Loucy (cell line): ENCODE results near the gene NOL8.

Source experiments
- H2AFZ ChIP-seq: fragments of 200-600 bp; sonication (generic); 2 replicates; pipeline ENCODE4 v1.6.0; 2016; ENCODE audit warnings: antibody characterized with exemption, mild to moderate bottlenecking, low read length, moderate library complexity
- H3F3A ChIP-seq: fragments of 200-600 bp; 2 replicates; pipeline ENCODE4 v1.6.0; 2016; ENCODE audit warnings: antibody characterized with exemption, low read depth, mild to moderate bottlenecking
- H3K27me3 ChIP-seq: fragments of 200-600 bp; sonication (generic); 2 replicates; pipeline ENCODE4 v1.6.1; 2014; ENCODE audit warnings: low read length, mild to moderate bottlenecking; ENCODE audit not compliant: insufficient read depth, poor library complexity, severe bottlenecking
- H3K36me3 ChIP-seq: fragments of 200-600 bp; sonication (generic); 2 replicates; pipeline ENCODE4 v1.6.1; 2016; ENCODE audit warnings: low read length; ENCODE audit not compliant: insufficient read depth
- H3K4me1 ChIP-seq: fragments of 200-600 bp; sonication (generic); 2 replicates; pipeline ENCODE4 v1.5.1; 2014; ENCODE audit warnings: low read length, mild to moderate bottlenecking; ENCODE audit not compliant: insufficient read depth, poor library complexity, severe bottlenecking
- H3K4me2 ChIP-seq: fragments of 200-600 bp; sonication (generic); 2 replicates; pipeline ENCODE4 v1.6.0; 2014; ENCODE audit warnings: antibody characterized with exemption, low read length, low read depth, mild to moderate bottlenecking; ENCODE audit not compliant: poor library complexity, severe bottlenecking
- H3K4me3 ChIP-seq: fragments of 200-600 bp; sonication (generic); 2 replicates; pipeline ENCODE4 v1.5.1; 2014; ENCODE audit warnings: low read length, mild to moderate bottlenecking, mixed read lengths; ENCODE audit not compliant: poor library complexity, severe bottlenecking
- H3K79me2 ChIP-seq: fragments of 200-600 bp; sonication (generic); 2 replicates; pipeline ENCODE4 v1.6.1; 2014; ENCODE audit warnings: low read length; ENCODE audit not compliant: insufficient read depth
- H3K9ac ChIP-seq: fragments of 200-600 bp; sonication (generic); 2 replicates; pipeline ENCODE4 v1.6.0; 2014; ENCODE audit warnings: mild to moderate bottlenecking, low read depth, low read length, moderate library complexity; ENCODE audit not compliant: poor library complexity, severe bottlenecking
- H3K9me2 ChIP-seq: fragments of 200-600 bp; sonication (generic); replicated peaks from 2 replicates; pipeline ENCODE4 v1.6.1; 2016; ENCODE audit warnings: low read depth, low read length, mixed read lengths
- H3K9me3 ChIP-seq: fragments of 200-600 bp; sonication (generic); 2 replicates; pipeline ENCODE4 v1.6.1; 2014; ENCODE audit warnings: mild to moderate bottlenecking, antibody characterized with exemption, low read length, low read depth; ENCODE audit not compliant: insufficient read depth
- H4K20me1 ChIP-seq: fragments of 200-600 bp; sonication (generic); 2 replicates; pipeline ENCODE4 v1.6.0; 2014; ENCODE audit warnings: antibody characterized with exemption, low read length, mild to moderate bottlenecking; ENCODE audit not compliant: insufficient read depth, poor library complexity, severe bottlenecking
- EZH2phosphoT487 ChIP-seq: fragments of 200-600 bp; IDR thresholded peaks from 2 replicates; pipeline ENCODE4 v1.6.1; 2018; ENCODE audit warnings: antibody characterized with exemption, mild to moderate bottlenecking, moderate library complexity, borderline replicate concordance
- TF ChIP-seq, protein P1 (sequence below): fragments of 200-600 bp; sonication (generic); conservative IDR thresholded peaks from 2 replicates; pipeline ENCODE4 v1.5.1; 2014; ENCODE audit warnings: mild to moderate bottlenecking, antibody characterized with exemption, low read length

Gene NOL8

DNA sequence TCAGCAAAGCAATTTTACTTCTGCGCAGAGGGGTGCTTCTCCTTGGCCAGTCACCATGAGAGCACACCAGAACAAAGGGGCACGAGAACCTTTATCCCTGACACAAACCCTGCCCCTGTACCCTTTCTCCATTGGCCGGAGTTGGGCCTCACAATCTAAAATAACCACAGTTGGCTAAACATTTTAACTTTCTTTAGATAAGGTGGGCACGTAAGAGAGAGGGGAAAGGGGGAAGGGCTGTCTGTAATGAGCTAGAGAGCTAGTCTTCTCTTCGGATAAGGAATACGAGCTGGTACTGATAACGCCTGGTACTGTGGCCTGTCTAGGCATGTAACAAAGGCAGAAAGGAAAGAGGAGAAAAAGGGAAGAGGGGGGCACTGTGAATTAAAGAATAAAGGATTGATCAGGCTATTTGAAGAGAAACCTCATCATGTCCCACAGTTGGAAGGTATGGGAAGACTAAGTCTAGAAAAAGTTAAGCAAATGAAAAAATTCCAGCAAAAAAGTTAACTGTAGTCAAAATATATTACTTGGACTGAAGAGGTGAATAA is 29.8 kb downstream of the NOL8 start:
- Histone ChIP-seq H3K9me3 (no peaks in the 10 kb centered on the region), H4K20me1 (peaks cover 23% of the 10 kb centered on the region), H2AFZ (no peak overlapping the region), H3K4me2 (peak overlapping the region; percentile 86), H3F3A (peaks cover 7% of the 10 kb centered on the region; the same call in 1 of the 2 replicates), H3K9ac (peak overlapping the region; percentile 95), H3K4me3 (peak overlapping the region; percentile 94), H3K4me1 (peaks cover 41% of the 10 kb centered on the region), H3K9me2 (no peaks in the 10 kb centered on the region), H3K79me2 (peaks cover 45% of the 10 kb centered on the region), H3K36me3 (peaks cover 33% of the 10 kb centered on the region), H3K27me3 (no peaks in the 10 kb centered on the region)
- TF ChIP-seq, protein P1, sequence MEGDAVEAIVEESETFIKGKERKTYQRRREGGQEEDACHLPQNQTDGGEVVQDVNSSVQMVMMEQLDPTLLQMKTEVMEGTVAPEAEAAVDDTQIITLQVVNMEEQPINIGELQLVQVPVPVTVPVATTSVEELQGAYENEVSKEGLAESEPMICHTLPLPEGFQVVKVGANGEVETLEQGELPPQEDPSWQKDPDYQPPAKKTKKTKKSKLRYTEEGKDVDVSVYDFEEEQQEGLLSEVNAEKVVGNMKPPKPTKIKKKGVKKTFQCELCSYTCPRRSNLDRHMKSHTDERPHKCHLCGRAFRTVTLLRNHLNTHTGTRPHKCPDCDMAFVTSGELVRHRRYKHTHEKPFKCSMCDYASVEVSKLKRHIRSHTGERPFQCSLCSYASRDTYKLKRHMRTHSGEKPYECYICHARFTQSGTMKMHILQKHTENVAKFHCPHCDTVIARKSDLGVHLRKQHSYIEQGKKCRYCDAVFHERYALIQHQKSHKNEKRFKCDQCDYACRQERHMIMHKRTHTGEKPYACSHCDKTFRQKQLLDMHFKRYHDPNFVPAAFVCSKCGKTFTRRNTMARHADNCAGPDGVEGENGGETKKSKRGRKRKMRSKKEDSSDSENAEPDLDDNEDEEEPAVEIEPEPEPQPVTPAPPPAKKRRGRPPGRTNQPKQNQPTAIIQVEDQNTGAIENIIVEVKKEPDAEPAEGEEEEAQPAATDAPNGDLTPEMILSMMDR = no peak
- TF ChIP-seq EZH2phosphoT487 = no peak

DNA sequence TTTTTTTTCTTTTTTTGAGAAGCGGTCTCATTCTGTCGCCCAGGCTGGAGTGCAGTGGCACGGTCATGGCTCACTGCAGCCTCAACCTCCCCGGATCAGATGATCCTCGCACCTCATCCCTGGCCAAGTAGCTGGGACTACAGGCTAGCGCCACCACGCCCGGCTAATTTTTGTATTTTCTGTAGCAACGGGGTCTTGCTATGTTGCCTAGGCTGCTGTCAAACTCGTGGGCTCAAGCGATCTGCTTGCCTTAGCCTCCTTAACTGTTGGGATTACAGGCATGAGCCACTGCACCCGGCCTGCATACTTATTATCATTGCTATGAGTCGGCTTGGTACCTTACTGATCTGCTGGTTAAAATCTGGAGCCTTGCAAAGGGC is 30.9 kb downstream of the NOL8 start:
- H3K36me3 ChIP-seq = peaks cover 28% of the 10 kb centered on the region
- TF ChIP-seq, protein P1 = no peak
- no peak for TF ChIP-seq EZH2phosphoT487
- H3K4me2 ChIP-seq = peak overlapping the region; percentile 86
- peak overlapping the region; percentile 95 for H3K9ac ChIP-seq
- H2AFZ ChIP-seq = peak overlapping the region; percentile 91
- peaks cover 7% of the 10 kb centered on the region; the same call in 1 of the 2 replicates for H3F3A ChIP-seq
- H3K4me1 ChIP-seq = peaks cover 45% of the 10 kb centered on the region
- no peaks in the 10 kb centered on the region for H3K9me3 ChIP-seq
- H3K9me2 ChIP-seq = no peaks in the 10 kb centered on the region
- peaks cover 32% of the 10 kb centered on the region for H4K20me1 ChIP-seq
- H3K79me2 ChIP-seq = peaks cover 55% of the 10 kb centered on the region
- peak overlapping the region; percentile 94 for H3K4me3 ChIP-seq
- no peaks in the 10 kb centered on the region for H3K27me3 ChIP-seq

DNA sequence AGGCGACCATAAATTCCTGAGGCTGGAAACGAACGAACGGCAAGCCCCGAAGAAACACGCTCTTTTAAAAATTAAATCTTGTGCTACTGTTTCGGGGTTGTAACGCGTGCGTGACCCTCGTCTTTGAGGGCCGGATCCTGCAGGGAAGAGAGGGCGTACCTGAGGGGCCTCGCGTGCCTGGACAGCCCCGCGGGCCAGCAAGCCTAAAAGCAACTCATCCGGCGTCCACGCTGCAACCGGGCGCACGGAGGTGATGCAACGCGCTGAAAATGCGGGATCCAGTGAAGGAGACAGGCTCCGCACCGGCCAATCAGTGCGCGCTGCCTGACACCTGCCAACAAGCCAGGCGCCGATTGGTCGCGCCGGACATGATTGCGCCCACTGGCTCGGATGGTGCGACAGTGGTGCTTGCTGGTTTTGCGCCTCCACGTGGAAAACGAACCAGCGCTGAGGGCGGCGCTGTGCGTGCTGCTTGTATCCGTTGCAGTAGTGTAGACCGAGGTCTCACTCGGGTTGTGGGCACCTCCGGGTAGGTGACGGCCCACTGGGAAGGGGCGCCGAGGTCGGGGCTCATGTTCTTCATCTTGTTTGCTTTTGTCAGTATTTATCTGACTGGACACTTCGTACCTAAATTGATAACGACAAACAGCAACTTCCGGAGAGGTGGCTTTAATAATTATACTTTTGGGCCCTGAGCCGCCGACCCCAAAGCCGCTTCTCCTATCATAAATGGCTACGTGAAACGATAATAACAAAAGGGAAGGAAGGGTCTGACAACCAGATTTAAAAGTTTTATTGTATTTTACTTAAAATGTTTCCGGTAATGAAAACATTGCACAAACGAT is 31.5 kb downstream of the NOL8 start, which contains the start of gene IARS1:
Gene IARS1 (minus strand): TSS at position 246 of the 845 bp plus-strand sequence. CDS start 4,278 bp downstream, outside the sequence.
- peaks cover 24% of the 10 kb centered on the region for H3K36me3 ChIP-seq
- H3K79me2 ChIP-seq = peaks cover 61% of the 10 kb centered on the region
- peak within 1 kb of the TSS; percentile 92 for H2AFZ ChIP-seq

More for the DNA sequence above, 31.5 kb downstream of the NOL8 start, which contains the start of gene IARS1:
- H3K4me2 ChIP-seq = peak within 1 kb of the TSS; percentile 87
- H3K9me3 ChIP-seq = no peaks in the 10 kb centered on the region
- peak within 1 kb of the TSS; percentile 95 for H3K9ac ChIP-seq
- H3K9me2 ChIP-seq = no peaks in the 10 kb centered on the region
- peak within 1 kb of the TSS; percentile 94 for H3K4me3 ChIP-seq
- peaks cover 36% of the 10 kb centered on the region for H4K20me1 ChIP-seq
- peaks cover 45% of the 10 kb centered on the region for H3K4me1 ChIP-seq
- peaks cover 7% of the 10 kb centered on the region; the same call in 1 of the 2 replicates for H3F3A ChIP-seq
- TF ChIP-seq, protein P1 = peak; percentile 39
- TF ChIP-seq EZH2phosphoT487 = no peak
- no peaks in the 10 kb centered on the region for H3K27me3 ChIP-seq
